Subcutaneous abdominal adipose tissue (tissue), 5 donors: Measurements from ENCODE around the gene SETBP1.

Experiments
- H3K27ac ChIP-seq: one replicate; pipeline ENCODE4 v1.7.0; 2013; ENCODE audit warnings: low read depth, mild to moderate bottlenecking, inconsistent platforms, low read length, moderate library complexity
- H3K27me3 ChIP-seq, 5 donors: one replicate each; pipeline ENCODE4 v1.7.0; 2013; ENCODE audit warnings: low read length in 5 of 5, inconsistent platforms in 1 of 5; ENCODE audit not compliant: control insufficient read depth in 5 of 5, insufficient read depth in 4 of 5
- H3K36me3 ChIP-seq, 5 donors: one replicate each; pipeline ENCODE4 v1.7.0; 2013; ENCODE audit warnings: low read length in 5 of 5; ENCODE audit not compliant: control insufficient read depth in 5 of 5, insufficient read depth in 5 of 5
- H3K4me1 ChIP-seq, 5 donors: one replicate each; pipeline ENCODE4 v1.7.0; 2013; ENCODE audit warnings: low read length in 5 of 5, mild to moderate bottlenecking in 3 of 5, moderate library complexity in 1 of 5; ENCODE audit not compliant: control insufficient read depth in 5 of 5, insufficient read depth in 5 of 5
- H3K4me3 ChIP-seq, 5 donors: one replicate each; pipeline ENCODE4 v1.7.0; 2013; ENCODE audit warnings: low read length in 5 of 5, low read depth in 1 of 5
- H3K9ac ChIP-seq, 5 donors: one replicate each; pipeline ENCODE4 v1.7.0; 2013; ENCODE audit warnings: low read length in 5 of 5, mild to moderate bottlenecking in 4 of 5, moderate library complexity in 3 of 5
- H3K9me3 ChIP-seq, 5 donors: one replicate each; pipeline ENCODE4 v1.7.0; 2013; ENCODE audit warnings: low read length in 5 of 5; ENCODE audit not compliant: control insufficient read depth in 5 of 5
- donor health status: healthy.
- donor health status: healthy.
- donor health status: healthy.
- donor health status: healthy.
- donor health status: healthy.

SETBP1 gene

GRCh38 chr18:44801781-44802180, 121.1 kb downstream of the SETBP1 start:
- H3K9ac ChIP-seq, result no peak overlapping the region
- H3K4me1 ChIP-seq, result peaks cover 0 to 10% (median 8%) of the 10 kb centered on the region in 5 donors
- no peak overlapping the region for H3K27ac ChIP-seq

GRCh38 chr18:44802508-44802907, 121.8 kb downstream of the SETBP1 start:
- Histone ChIP-seq H3K27me3 (no peaks in the 10 kb centered on the region), H3K9me3 (no peaks in the 10 kb centered on the region), H3K9ac (no peak overlapping the region), H3K36me3 (no peaks in the 10 kb centered on the region), H3K27ac (no peak overlapping the region), H3K4me1 (peaks cover 0 to 10% (median 8%) of the 10 kb centered on the region in 5 donors), H3K4me3 (no peak overlapping the region)

More at GRCh38 chr18:44801781-44802180, 121.1 kb downstream of the SETBP1 start:
- Histone ChIP-seq H3K36me3 (no peaks in the 10 kb centered on the region), H3K9me3 (no peaks in the 10 kb centered on the region), H3K4me3 (no peak overlapping the region), H3K27me3 (no peaks in the 10 kb centered on the region)

- no peaks in the 10 kb centered on the region for H3K36me3 ChIP-seq
- H3K27ac ChIP-seq, result no peak overlapping the region
- no peaks in the 10 kb centered on the region for H3K9me3 ChIP-seq
- H3K4me3 ChIP-seq, result no peak overlapping the region
- H3K4me1 ChIP-seq, result peaks cover 0 to 10% (median 8%) of the 10 kb centered on the region in 5 donors
- H3K27me3 ChIP-seq, result no peaks in the 10 kb centered on the region
- H3K9ac ChIP-seq, result no peak overlapping the region
Measured at GRCh38 chr18:44803019-44803650, 122.4 kb downstream of the SETBP1 start.

GRCh38 chr18:44804033-44804432, 123.3 kb downstream of the SETBP1 start:
- Histone ChIP-seq H3K36me3 (no peaks in the 10 kb centered on the region), H3K27ac (no peak overlapping the region), H3K4me1 (peaks cover 0 to 10% (median 8%) of the 10 kb centered on the region in 5 donors), H3K9me3 (no peaks in the 10 kb centered on the region), H3K4me3 (no peak overlapping the region), H3K27me3 (no peaks in the 10 kb centered on the region), H3K9ac (no peak overlapping the region)

DNA sequence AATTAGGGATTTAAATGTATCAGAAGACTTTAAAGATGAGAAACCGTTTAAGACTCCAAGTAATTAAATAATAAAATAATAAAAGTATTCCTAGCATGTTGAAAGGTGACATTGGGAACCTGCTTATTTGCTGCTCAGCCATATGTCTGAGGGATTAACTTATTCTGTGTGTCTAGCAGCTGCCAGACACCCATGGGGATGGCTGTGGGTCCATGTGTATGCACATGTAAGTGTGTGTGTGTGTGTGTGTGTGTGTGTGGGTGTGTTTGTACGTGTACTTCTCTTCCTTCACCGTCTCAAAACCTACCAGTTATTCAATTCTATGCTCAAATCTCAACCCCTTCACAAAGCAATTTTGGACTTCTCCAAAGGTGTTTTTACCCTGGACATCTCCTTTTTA, 124.5 kb downstream of the SETBP1 start:
- Histone ChIP-seq H3K4me3 (no peak overlapping the region), H3K9ac (no peak overlapping the region), H3K9me3 (no peaks in the 10 kb centered on the region), H3K36me3 (no peaks in the 10 kb centered on the region), H3K27me3 (no peaks in the 10 kb centered on the region), H3K27ac (no peak overlapping the region), H3K4me1 (peaks cover 0 to 10% (median 8%) of the 10 kb centered on the region in 5 donors)

DNA sequence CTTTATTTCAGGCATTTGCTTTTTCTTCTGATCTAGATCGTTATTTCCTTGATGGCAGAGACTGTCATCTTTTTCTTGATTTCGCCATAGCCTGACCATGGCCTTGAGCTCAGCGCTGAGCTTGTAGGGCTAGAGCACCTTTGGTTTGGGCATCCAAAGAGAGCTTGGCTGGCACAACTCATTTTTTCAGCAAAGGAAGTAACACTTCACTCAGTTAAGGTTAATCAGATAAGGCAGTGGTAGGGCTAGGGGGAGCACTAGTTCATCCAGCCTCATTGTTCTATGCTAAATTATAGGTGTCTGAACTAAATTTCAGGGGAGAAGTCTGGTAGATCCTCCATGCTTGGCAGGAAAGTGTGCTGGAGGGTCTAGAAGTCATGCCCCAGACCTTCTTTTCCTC, 125.0 kb downstream of the SETBP1 start:
- Histone ChIP-seq H3K4me1 (peaks cover 0 to 10% (median 8%) of the 10 kb centered on the region in 5 donors), H3K9me3 (no peaks in the 10 kb centered on the region), H3K27ac (no peak overlapping the region)

DNA sequence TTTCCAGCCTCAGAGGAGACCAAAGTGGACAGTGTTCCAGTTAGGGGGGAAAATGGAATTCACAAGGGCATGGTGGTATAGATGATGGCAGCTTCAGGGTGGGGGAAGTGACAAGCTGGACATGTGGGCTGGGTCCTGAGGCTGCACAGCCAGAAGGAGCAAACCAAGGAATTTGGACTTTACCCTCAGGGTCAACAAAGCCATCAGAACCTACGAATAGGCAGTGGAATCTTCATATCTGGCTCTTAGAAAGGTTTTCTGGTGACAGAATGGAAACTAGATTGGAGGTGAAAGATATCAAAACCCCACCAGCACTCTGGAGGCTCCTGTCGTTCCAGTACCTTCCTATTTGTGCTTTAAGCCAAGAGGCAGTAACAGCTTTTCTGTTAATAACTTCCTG, 127.1 kb downstream of the SETBP1 start:
- Histone ChIP-seq H3K4me1 (peaks cover 0 to 8% (median 6%) of the 10 kb centered on the region in 5 donors), H3K36me3 (no peaks in the 10 kb centered on the region), H3K4me3 (no peak overlapping the region), H3K9ac (no peak overlapping the region), H3K27ac (no peak overlapping the region), H3K27me3 (no peaks in the 10 kb centered on the region), H3K9me3 (no peaks in the 10 kb centered on the region)

More for the DNA sequence above, 125.0 kb downstream of the SETBP1 start:
- Histone ChIP-seq H3K36me3 (no peaks in the 10 kb centered on the region), H3K27me3 (no peaks in the 10 kb centered on the region), H3K4me3 (no peak overlapping the region), H3K9ac (no peak overlapping the region)

- Histone ChIP-seq H3K4me1 (no peaks in the 10 kb centered on the region), H3K9ac (no peak overlapping the region), H3K4me3 (no peak overlapping the region), H3K27me3 (no peaks in the 10 kb centered on the region), H3K36me3 (no peaks in the 10 kb centered on the region), H3K27ac (no peak overlapping the region), H3K9me3 (no peaks in the 10 kb centered on the region)
Measured at GRCh38 chr18:44811572-44812125, 131.0 kb downstream of the SETBP1 start.

- no peaks in the 10 kb centered on the region for H3K9me3 ChIP-seq
Measured at GRCh38 chr18:44812426-44812825, 131.7 kb downstream of the SETBP1 start.

GRCh38 chr18:44813586-44813985, 132.9 kb downstream of the SETBP1 start:
- Histone ChIP-seq H3K4me1 (no peaks in the 10 kb centered on the region), H3K4me3 (no peak overlapping the region), H3K27me3 (no peaks in the 10 kb centered on the region), H3K36me3 (no peaks in the 10 kb centered on the region), H3K9ac (no peak overlapping the region), H3K27ac (no peak overlapping the region), H3K9me3 (no peaks in the 10 kb centered on the region)

More at GRCh38 chr18:44812426-44812825, 131.7 kb downstream of the SETBP1 start:
- Histone ChIP-seq H3K36me3 (no peaks in the 10 kb centered on the region), H3K4me1 (no peaks in the 10 kb centered on the region), H3K27me3 (no peaks in the 10 kb centered on the region), H3K9ac (no peak overlapping the region), H3K4me3 (no peak overlapping the region), H3K27ac (no peak overlapping the region)
